PC-3 (cell line): ENCODE data around the gene ACY1. TPM values are rescaled to one million over a fixed set of nuclear protein-coding genes. Genes with fewer than 3 reads are reported as not detected.

Experiments
- ATAC-seq: fragments of 200-7000 bp; cut with Tn5 transposase; 2 replicates; pipeline ENCODE4 v1.9.1; 2020; ENCODE audit warnings: mild to moderate bottlenecking, moderate library complexity
- BruUV-seq: library from RNA; stranded (reverse); fragments of 400-500 nt; replicated peaks from 2 replicates; lab custom pipeline; 2021; lab: Mats Ljungman, UMichigan
- CTCF ChIA-PET: fragments of 300-600 bp; sonication (Branson Sonifier 250); formaldehyde crosslinking; loops from one replicate; lab custom pipeline; 2022; ENCODE audit warnings: antibody characterized with exemption; lab: Charles Lee
- POLR2A ChIA-PET: fragments of 300-600 bp; sonication (Branson Sonifier 250); formaldehyde crosslinking; loops from one replicate; lab custom pipeline; 2022; ENCODE audit warnings: antibody characterized with exemption; ENCODE audit not compliant: unreplicated experiment; lab: Charles Lee
- DNase-seq: peaks from one replicate; pipeline ENCODE4 v3.0.0-alpha.2; 2015
- H2AFZ ChIP-seq: fragments of 300-600 bp; sonication (generic); 2 replicates; pipeline ENCODE4 v1.6.0; 2016; ENCODE audit warnings: antibody characterized with exemption, low read length
- H3F3A ChIP-seq: fragments of 300-600 bp; sonication (generic); one replicate; pipeline ENCODE4 v1.6.0; 2017; ENCODE audit warnings: antibody characterized with exemption, low read length, control low read depth, mild to moderate bottlenecking; ENCODE audit not compliant: unreplicated experiment
- H3K27ac ChIP-seq: fragments of 300-600 bp; sonication (generic); 2 replicates; pipeline ENCODE4 v1.5.1; 2016; ENCODE audit warnings: mild to moderate bottlenecking, low read length
- H3K27me3 ChIP-seq: fragments of 300-600 bp; sonication (generic); 2 replicates; pipeline ENCODE4 v1.6.1; 2016; ENCODE audit warnings: low read length, mixed read lengths
- H3K36me3 ChIP-seq: fragments of 300-600 bp; sonication (generic); 2 replicates; pipeline ENCODE4 v1.6.1; 2016; ENCODE audit warnings: low read depth, mixed run types, low read length, mixed read lengths
- H3K4me1 ChIP-seq: fragments of 300-600 bp; sonication (generic); 2 replicates; pipeline ENCODE4 v1.5.1; 2016; ENCODE audit warnings: low read length; ENCODE audit not compliant: insufficient read depth
- H3K4me2 ChIP-seq: fragments of 300-600 bp; sonication (generic); 2 replicates; pipeline ENCODE4 v1.6.0; 2016; ENCODE audit warnings: low read length
- H3K4me3 ChIP-seq: fragments of 300-600 bp; sonication (generic); 2 replicates; pipeline ENCODE4 v1.5.1; 2016; ENCODE audit warnings: mild to moderate bottlenecking, low read length, mixed read lengths
- H3K79me2 ChIP-seq: fragments of 300-600 bp; sonication (generic); 2 replicates; pipeline ENCODE4 v1.6.1; 2017; ENCODE audit warnings: low read length, mixed read lengths
- H3K9ac ChIP-seq: fragments of 300-600 bp; sonication (generic); 2 replicates; pipeline ENCODE4 v1.6.0; 2016; ENCODE audit warnings: mild to moderate bottlenecking, low read length
- H3K9me2 ChIP-seq: fragments of 300-600 bp; sonication (generic); replicated peaks from 2 replicates; pipeline ENCODE4 v1.6.1; 2016; ENCODE audit warnings: mixed run types, low read length, mixed read lengths
- H3K9me3 ChIP-seq: fragments of 300-600 bp; sonication (generic); 2 replicates; pipeline ENCODE4 v1.6.1; 2016; ENCODE audit warnings: low read length, mixed read lengths
- H4K20me1 ChIP-seq: fragments of 300-600 bp; sonication (generic); 2 replicates; pipeline ENCODE4 v1.6.1; 2016; ENCODE audit warnings: low read length, mixed read lengths
- CTCF ChIP-seq: fragments of 300-600 bp; sonication (generic); conservative IDR thresholded peaks from 2 replicates; pipeline ENCODE4 v1.5.1; 2017; ENCODE audit warnings: antibody characterized with exemption, low read depth, mild to moderate bottlenecking, low read length
- EZH2 ChIP-seq: fragments of 300-600 bp; sonication (generic); IDR thresholded peaks from one replicate; pipeline ENCODE4 v1.6.1; 2017; ENCODE audit warnings: antibody characterized with exemption, mild to moderate bottlenecking, low read length; ENCODE audit not compliant: unreplicated experiment
- EZH2phosphoT487 ChIP-seq: fragments of 300-600 bp; sonication (generic); IDR thresholded peaks from 2 replicates; pipeline ENCODE4 v1.6.1; 2018; ENCODE audit warnings: mild to moderate bottlenecking, antibody characterized with exemption, low read length, borderline replicate concordance
- intact Hi-C: fragments of 100-400 bp; cut with micrococcal nuclease; formaldehyde crosslinking; loops from 2 replicates; pipeline ENCODE4 v1.9.0; 2023
- total RNA-seq: library from RNA; depleted of rRNA; stranded (reverse); fragments of >200 nt; gene quantifications from 2 replicates; pipeline ENCODE4 v1.2.3, GENCODE V29; 2014

The ACY1 gene
- total RNA-seq, 1 experiment from 2014 or later = 71.3 TPM

GRCh38 chr3:51942603-51943450 is 40.5 kb upstream of the ACY1 start:
- Histone ChIP-seq H3K9ac (peak overlapping the region; percentile 84), H3K36me3 (peaks cover 17% of the 10 kb centered on the region; the same call in 1 of the 2 replicates), H3K9me2 (no peaks in the 10 kb centered on the region), H3K27me3 (no peaks in the 10 kb centered on the region), H3K27ac (peak overlapping the region; percentile 81), H3K4me1 (peaks cover 33% of the 10 kb centered on the region), H3K79me2 (peaks cover 39% of the 10 kb centered on the region), H4K20me1 (peaks cover 28% of the 10 kb centered on the region), H3F3A (no peaks in the 10 kb centered on the region), H2AFZ (peak overlapping the region; percentile 71), H3K4me2 (peak overlapping the region; percentile 81), H3K4me3 (peak overlapping the region; percentile 53), H3K9me3 (no peaks in the 10 kb centered on the region)
- TF ChIP-seq EZH2 (no peak), EZH2phosphoT487 (no peak), CTCF (no peak)
- TSS peak; percentile 91 for BruUV-seq
- ChIA-PET POLR2A (interaction anchor here (0.5 to 1.2 kb wide), 9 partner anchors 23 to 1599 kb away, joined by 3 to 26 read pairs (median 5); partner anchors contain the start of genes ACY1 and DCAF1), CTCF (interaction anchor here (0.6 to 2.8 kb wide), 6 partner anchors 9 to 505 kb away, joined by 4 to 46 read pairs (median 6); partner anchors contain the start of genes ABHD14A, ABHD14B and POC1A)
- DNase-seq (peak; percentile 70), ATAC-seq (peak; percentile 30)
- intact Hi-C loops = loop anchor here (1.0 to 5.0 kb wide), 6 partner anchors 31 to 271 kb away; partner anchors contain the start of genes ABHD14B, ACY1 and TEX264

- H3F3A ChIP-seq = no peaks in the 10 kb centered on the region
- peak overlapping the region; percentile 84 for H3K9ac ChIP-seq
- no peaks in the 10 kb centered on the region for H3K9me2 ChIP-seq
- H3K4me2 ChIP-seq = peak overlapping the region; percentile 81
- H3K27me3 ChIP-seq = no peaks in the 10 kb centered on the region
- peaks cover 10% of the 10 kb centered on the region; the same call in 1 of the 2 replicates for H3K36me3 ChIP-seq
- BruUV-seq = no TSS peak
- H3K4me3 ChIP-seq = no peak overlapping the region
- H3K27ac ChIP-seq = peak overlapping the region; percentile 81
- H4K20me1 ChIP-seq = peaks cover 24% of the 10 kb centered on the region
- no peak for TF ChIP-seq EZH2phosphoT487
- TF ChIP-seq EZH2 = no peak
- no peak for TF ChIP-seq CTCF
- peaks cover 33% of the 10 kb centered on the region for H3K4me1 ChIP-seq
- no peak for DNase-seq
- ATAC-seq = no peak
- H3K9me3 ChIP-seq = no peaks in the 10 kb centered on the region
- intact Hi-C loops = loop anchor here (2.0 to 5.0 kb wide), 3 partner anchors 39 to 271 kb away; partner anchors contain the start of genes ACY1 and TEX264
- ChIA-PET CTCF (interaction anchor here (0.6 to 2.8 kb wide), 2 partner anchors 8 to 30 kb away, joined by 4 to 46 read pairs; partner anchors contain the start of genes ABHD14A and ABHD14B), POLR2A (interaction anchor here (0.5 to 1.2 kb wide), 8 partner anchors 22 to 1600 kb away, joined by 3 to 26 read pairs (median 4); partner anchors contain the start of genes ACY1 and DCAF1)
- H3K79me2 ChIP-seq = peaks cover 30% of the 10 kb centered on the region
- H2AFZ ChIP-seq = no peak overlapping the region
Measured at GRCh38 chr3:51943451-51944391, 39.6 kb upstream of the ACY1 start.
